HUDEP-2 (cell line): ENCODE measurements around the gene LEPROT.
"Not testable (repeated sequence)": the region's sequence is repeated elsewhere in the genome, so short reads cannot be mapped to it uniquely, and the experiment has no call there.

ENCODE experiments used
- DNase-seq, 76 experiments: peaks; one replicate each; lab custom pipeline; 2025; ENCODE audit not compliant: unreplicated experiment in 76 of 76; lab: John Stamatoyannopoulos, UW

The LEPROT gene

DNA sequence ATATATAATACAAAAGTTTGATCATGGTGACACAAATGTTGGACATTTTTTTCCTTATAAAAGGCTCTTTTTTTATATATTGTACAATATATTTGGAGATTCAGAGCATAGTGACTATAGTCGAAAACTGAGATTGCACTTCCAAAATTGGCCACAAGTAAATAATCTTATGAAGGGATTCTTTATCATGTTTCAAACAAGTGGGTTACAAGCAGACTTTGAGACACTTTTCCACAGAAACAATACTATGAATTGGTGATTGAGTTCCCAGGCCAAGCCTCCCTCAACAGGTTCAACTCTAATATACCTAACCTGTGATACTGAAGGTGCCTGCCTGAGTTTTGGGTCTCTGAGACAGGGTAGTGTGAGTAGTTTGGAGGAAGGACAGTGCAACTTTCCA, 13.8 kb downstream of the LEPROT start:
- DNase-seq: no peak

DNA sequence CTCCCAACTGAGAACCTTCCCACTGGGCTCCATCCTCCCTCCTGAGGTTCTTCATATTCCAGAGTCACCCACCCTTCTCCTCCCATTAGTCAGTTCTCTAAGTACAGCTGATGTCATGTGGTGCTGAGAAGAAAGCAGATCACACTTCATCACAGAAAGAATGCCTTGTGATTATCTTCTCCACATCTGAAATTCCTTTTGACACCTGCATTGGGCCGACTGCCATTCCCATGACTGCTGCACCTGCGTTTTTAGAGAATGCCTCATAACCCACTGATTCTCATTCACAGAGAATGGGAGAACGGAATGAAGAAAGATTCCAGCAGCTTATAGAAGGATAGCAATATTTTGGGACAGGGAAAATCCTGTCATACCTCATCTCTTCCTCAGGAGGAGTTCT, 14.3 kb downstream of the LEPROT start:
- no peak for DNase-seq

DNA sequence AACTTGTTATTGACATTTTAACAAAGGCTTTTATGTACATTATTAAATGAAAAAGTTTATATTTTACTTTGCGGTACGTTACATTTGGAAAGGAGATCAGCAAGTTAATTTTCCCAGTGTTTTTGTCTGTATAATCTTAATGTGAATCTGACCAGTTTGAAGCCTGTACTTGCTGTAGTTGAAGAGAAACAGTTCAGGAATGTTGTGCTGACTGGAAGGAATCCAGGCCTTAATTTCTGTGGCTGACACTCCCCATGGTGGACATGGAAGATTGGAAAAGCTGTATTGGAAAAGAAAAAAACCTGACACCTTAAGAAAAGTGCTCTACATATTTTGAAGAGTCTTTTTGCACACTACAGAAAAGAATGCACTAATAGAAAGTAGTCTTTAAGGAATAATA, 15.5 kb downstream of the LEPROT start:
- DNase-seq: no peak

DNA sequence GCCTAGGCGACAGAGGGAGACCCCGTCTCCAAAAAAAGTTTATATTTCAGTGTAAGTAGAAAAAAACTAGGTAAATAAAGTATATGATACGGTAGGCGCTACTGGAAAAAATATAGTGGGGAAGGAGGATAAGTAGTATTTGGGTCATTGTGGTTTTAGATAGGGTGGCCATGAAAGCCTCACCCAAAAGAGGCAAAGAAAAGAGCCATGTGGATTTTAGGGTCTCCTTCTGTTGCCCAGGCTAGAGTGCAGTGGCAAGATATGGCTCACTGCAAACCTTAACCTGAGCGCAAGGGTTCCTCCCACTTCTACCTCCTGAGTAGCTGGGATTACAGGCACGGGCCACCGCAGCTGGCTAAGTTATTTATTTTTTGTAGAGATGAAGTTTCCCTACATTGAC, 17.1 kb downstream of the LEPROT start:
- DNase-seq: no peak

DNA sequence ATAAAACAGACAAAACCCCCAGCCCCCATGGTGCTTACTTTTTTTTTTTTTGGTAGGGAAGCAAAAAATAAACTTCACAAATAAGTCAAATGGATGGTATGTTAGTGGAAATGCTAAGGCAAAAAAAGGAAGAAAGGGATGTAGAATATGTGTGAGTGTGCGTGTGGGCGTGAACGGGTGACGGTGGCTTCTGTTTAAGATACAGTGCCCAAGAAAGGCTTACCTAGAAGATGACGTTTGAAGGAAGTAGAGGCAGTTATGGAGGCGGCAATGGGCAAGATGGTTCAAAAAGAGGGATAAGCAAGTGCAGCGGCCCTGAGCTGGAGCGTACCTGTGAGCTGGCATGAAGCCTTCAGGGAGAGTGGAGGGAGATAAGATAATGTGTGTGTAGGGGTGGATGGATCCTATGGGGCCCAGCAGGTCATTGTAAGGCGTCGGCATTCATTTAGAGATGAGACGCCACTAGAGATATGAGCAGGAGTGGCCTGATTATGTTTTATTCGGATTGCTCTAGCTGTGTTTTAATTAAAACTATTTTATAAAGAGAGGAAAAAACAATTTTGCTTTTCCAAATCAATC, 19.9 kb downstream of the LEPROT start:
- no peak for DNase-seq

DNA sequence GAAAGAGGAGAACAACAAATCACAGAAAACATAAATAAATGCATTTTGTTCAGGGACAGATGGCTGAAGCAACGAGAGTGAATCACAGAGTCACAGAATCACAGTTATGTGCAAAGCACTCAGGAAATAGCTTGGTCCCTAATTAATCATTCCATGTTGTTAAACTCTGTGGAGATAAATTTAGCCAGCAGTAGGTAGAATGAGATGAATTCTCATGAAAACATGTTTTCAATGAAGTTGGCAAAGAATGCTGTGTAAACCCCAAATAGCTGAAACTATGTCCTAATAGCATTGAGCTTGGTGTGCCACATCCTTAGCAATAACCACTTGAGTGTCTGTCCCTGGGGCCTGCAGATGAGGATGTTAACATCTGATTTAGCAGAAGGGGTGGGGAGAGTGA, 20.4 kb downstream of the LEPROT start:
- DNase-seq: no peak

DNA sequence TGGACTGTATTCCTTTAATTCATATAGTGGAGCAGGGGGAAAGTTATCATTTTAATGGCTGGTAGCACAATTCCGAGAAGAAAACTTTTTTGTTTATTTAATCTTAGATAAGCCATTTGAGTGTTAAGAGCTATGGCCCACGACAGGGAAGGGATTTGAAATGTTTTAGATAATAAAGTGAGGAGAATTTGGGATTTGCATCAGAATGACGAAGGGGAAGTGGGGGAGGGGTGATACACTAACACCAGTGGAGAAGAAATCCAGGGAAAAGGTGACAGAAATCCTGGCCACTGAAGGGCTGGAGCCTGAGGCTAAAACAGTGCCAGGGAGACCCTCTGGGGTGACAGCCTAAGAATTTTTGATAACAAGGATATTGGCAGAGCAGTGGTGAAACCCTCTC, 21.0 kb downstream of the LEPROT start:
- no peak for DNase-seq

DNA sequence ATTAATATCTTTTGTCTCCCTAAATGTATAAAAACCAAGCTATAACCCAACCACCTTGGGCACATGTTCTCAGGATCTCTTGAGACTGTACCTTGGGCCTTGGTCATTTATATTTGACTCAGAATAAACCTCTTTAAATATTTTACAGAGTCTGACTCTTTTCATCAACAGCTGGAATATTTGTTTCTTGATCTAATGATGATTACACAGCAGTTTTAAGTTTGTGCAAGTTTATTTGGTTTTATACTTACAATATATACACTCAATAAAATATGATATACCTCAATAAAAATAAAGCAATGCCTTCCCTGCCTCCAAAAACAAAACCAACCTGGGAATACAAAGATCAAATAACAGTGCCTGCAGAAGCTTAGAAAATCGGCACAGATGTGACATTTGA, 22.0 kb downstream of the LEPROT start:
- no peak for DNase-seq

DNA sequence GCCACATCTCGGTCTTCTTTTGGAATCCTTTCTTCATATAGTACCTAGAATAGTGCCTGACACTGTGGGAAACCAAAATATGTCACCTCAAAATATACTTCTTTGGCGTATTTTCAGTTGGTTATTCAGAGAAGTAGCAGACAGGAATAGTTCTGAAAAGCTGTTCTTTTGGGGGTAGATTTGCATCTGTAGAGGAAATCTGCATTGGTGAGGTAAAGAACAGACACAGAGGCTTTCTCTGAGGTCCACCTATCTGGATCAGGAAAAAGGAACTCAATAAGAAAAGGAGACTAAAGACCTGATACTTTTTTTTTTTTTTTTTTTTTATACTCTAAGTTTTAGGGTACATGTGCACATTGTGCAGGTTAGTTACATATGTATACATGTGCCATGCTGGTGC, 23.2 kb downstream of the LEPROT start:
- DNase-seq: no peak

DNA sequence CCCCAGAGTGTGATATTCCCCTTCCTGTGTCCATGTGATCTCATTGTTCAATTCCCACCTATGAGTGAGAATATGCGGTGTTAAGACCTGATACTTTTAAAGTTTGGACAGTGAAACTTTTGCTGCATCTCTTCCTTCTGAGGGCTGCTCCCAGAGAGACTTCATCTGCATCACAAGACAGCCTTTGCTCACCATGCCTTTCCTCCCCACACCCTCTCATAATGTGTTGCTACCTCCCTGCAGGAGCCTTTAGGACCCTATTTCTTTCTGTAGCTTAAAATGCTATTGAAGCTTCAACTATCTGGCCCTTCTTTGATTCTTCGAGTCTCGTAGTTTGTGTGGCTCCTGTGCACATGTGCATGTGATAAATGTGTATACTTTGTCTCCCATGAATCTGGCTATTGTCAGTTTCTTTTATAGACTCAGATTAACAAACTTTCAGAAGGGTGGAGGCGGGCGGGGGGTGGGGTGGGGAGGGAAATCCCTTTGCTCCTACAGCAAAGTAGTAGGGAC, 23.7 kb downstream of the LEPROT start:
- DNase-seq: no peak

DNA sequence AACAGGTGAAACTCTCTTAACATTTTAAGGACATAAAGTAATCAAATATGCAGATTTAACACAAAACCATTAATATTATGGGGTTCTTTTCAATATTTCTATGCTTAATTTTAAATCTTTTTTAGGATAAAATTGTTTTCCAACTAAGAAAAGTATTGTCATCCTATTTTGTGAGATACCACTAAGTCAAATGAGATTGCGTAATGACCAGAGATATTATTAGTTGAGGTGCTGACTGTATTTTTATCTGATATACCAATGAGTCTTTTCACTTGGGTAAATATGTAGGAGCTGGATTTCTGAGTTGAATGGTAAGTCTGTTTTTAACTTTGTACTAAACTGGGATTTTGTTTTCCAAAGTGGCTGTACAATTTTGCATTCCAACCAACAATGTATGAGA, 25.4 kb downstream of the LEPROT start:
- no peak for DNase-seq

DNA sequence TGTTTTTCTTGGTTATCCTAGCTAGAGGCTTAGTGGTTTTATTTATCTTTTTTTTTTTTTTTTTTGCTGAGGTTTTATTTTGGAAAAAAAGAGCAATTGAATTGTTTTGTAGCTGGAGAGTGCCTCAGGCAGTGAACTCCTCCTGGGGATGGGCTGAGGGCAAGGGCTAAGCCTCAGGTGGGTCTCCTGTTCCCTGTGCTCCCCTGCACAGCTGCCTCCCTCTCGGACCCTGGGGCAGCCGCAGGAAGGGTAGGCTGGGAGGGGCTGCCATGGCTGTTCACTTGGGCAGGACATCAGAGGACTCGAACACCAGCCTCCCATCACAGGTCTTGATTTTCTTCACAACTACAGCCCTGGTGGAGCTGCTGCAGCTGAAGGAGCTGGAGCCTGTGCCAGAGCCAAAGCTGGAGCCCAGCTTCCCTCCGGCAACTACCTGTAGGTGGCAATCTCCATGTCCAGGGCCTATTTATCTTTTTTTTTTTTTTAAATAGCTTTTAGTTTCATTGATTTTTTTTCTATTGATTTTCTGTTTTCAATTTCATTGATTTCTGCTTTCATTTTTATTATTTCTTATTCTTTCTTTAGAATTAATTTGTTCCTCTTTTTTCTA, 28.9 kb downstream of the LEPROT start:
- DNase-seq: no peak

DNA sequence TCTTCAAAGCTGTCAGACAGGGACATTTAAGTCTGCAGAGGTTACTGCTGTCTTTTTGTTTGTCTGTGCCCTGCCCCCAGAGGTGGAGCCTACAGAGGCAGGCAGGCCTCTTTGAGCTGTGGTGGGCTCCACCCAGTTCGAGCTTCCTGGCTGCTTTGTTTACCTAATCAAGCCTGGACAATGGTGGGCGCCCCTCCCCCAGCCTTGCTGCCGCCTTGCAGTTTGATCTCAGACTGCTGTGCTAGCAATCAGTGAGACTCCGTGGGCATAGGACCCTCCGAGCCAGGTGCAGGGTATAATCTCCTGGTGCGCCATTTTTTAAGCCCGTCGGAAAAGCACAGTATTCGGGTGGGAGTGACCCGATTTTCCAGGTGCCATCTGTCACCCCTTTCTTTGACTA, 35.2 kb downstream of the LEPROT start:
- DNase-seq: not testable (repeated sequence)

DNA sequence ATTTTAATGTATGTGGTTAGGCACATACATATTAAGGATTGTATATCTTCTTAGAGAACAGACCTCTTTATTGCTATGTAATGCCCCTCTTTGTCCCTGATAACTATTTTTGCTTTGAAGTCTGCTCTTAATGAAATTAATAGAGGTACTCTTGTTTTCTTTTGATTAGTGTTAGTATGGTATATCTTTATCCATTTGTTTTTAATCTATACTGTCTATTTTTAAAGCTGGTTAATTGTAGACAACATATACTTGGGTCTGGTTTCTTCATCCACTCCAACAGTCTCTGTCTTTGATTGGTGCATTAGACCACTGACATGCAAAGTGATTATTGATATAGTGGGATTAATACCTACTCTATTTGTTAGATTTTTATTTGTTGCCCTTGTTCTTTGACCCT, 36.0 kb downstream of the LEPROT start:
- no peak for DNase-seq

DNA sequence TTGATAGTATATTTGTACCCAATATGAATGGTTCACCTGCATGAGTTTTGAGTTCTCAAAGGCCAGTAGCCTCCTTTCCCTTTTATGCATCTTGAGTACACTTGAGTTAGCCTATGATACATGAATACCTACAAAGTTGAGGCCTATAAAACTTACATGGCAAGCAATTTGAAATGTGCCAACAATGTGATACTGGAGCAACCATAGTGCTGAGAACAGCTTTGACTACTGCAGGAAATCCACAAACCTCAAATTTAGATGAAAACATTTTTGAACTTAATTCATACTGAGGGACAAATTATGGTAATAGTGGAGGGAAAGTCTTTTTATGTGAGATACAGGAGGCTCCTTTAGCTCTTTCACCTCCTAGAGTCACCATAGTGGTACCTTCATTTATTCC, 37.4 kb downstream of the LEPROT start:
- DNase-seq: no peak

DNA sequence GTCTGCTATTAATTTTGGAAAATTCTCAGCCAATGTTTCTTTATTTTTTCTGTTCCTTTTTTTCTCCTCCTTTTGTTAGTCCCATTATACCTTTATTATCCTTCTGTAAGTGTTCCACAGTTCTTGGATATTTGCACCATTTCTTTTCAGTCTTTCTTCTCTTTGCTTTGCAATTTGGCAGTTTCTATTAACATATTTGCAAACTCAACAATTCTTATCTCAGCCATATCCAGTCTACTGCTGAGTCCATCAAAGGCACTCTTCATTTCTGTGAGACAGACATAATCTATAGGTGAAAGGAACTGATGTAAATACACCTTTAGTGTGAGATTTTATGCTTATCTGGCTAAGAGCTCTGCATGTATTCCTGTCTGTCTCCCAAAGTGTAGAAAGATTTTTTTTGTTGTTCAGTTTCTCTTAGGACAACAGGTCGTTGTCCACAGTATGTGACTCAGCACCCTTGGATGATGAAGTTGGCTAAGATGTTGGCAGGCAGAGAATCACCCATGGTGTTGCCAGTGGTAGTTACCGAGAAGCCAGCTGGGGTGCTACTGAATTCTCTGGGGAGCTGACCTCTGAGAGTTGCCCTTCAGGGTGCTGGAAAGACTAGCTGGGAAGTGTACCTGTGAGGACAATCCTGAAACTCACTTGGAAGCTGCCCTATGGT, 38.4 kb downstream of the LEPROT start:
- no peak for DNase-seq

DNA sequence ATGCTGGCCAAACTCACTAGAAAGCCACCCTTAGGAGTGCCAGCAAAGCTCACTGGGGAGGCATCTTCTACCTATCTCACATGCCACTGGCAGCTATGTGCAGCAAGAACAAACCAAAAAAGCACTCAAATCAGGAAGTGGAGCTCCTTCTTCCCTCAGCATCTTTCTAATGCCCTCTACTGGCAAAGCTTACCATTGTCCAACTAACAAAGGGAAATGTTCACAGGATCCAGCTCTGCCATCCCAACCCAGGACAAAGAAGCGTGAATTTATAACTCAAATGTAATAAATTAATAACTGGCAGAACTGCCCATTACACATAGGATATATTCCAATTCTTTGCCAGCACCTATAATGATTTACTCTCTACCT, 38.9 kb downstream of the LEPROT start:
- peak in 17 of 76 experiments; percentile 9 to 54 (median 32) for DNase-seq

DNA sequence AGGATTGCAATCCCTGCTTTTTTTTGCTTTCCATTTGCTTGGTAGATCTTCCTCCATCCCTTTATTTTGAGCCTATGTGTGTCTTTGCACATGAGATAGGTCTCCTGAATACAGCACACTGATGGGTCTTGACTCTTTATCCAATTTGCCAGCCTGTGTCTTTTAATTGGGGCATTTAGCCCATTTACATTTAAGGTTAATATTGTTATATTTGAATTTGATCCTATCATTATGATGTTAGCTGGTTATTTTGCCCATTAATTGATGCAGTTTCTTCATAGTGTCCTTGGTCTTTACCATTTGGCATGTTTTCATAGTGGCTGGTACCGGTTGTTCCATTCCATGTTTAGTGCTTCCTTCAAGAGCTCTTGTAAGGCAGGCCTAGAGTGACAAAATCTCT, 45.4 kb downstream of the LEPROT start:
- not testable (repeated sequence) for DNase-seq

DNA sequence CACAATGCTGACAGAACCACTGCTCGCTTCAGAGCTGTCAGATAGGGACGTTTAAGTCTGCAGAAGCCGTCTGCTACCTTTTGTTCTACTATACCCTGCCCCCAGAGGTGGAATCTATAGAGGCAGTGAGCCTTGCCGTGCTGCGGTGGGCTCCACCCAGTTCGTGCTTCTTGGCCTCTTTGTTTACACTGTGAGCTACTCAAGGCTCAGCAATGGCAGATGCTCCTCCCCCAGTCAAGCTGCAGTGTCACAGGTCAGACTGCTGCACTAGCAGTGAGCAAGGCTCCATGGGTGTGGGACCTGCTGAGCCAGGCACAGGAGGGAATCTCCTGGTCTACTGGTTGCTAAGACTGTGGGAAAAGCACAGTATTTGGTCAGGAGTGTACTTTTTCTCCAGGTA, 47.1 kb downstream of the LEPROT start:
- DNase-seq: peak in 15 of 76 experiments; percentile 12 to 88 (median 64)

DNA sequence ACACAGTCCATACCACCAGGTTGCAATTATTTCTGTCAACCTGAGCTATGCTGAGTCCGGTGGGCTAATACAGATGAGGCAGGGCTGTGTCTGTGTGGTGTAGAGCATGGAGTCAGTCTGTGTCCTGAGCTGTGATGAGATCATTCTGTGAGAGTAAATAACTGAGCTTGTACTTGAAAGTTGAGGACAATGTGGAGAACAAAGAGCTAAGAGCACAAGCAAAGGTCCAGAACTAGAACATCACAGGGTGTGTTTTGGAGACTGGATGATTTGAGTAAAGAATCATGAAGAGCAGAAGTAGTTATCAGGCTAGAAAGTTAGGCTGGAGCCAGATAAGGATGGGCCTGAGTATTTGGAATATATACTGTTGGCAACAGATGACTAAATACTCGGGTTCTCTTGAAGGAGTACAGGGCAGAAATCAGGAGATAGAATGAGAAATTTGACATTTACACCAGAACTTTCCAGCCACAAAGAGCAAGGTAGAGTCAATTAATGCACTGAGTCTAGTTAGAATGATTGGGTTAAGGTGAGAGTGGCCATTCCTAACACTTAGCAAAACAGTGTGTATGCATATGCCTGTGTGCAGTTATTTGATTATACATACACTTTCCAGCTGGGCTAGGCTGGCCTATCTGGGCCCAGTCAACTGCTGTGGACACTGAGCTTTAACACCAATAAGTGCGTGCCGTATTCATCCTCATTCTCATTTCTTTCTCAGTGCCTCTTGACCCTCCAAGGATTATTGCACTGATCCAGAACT, 48.8 kb downstream of the LEPROT start:
- DNase-seq: peak in 42 of 76 experiments; percentile 13 to 83 (median 48)

DNA sequence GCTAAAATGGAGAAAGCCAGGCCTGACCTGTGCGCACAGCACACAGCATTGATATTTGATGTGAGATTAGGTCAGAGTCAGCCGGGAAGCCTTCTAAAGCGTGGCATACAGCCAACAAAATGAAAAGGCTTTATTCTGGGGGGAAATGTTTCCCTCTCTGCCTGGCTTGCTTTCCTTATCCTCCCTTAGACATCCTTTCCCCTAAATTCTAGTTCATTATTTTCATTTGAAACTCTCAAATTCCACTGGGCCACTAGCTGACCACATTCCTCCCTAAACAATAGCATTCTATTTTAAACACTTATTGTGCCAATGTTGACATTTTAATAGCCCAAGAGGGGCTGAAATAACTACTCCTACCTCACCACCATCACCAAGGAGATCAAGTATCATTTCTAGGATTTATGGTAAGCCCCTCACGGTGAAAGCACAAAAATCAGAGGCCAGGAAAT, 49.4 kb downstream of the LEPROT start:
- peak in 30 of 76 experiments; percentile 5 to 58 (median 38) for DNase-seq
